ENCODE results near the gene BMERB1.
A peak's percentile ranks its signal among the peaks of the same experiment; 100 is the strongest.
"Not testable (repeated sequence)": the region's sequence is repeated elsewhere in the genome, so short reads cannot be mapped to it uniquely, and the experiment has no call there.

The BMERB1 gene

DNA sequence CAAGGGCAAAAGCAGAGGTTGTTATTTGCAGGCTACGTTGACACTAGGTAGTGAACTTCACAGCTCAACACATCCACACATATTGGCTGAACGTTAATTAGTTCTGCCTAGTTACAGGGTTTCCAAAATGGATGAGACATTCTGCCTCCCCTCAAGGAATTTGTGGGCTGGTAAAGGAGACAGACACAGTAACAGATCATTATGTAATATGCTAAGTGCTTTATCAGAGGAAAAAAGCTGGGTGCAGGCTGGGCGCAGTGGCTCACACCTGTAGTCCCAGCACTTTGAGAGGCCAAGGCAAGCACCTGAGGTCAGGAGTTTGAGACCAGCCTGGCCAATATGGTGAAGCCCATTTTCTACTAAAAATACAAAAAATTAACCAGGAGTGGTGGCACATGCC, 26.2 kb downstream of the BMERB1 start:
- no peak for DNase-seq (ENCODE audit: low read depth in 1 of 2, low spot score in 1 of 2)

DNA sequence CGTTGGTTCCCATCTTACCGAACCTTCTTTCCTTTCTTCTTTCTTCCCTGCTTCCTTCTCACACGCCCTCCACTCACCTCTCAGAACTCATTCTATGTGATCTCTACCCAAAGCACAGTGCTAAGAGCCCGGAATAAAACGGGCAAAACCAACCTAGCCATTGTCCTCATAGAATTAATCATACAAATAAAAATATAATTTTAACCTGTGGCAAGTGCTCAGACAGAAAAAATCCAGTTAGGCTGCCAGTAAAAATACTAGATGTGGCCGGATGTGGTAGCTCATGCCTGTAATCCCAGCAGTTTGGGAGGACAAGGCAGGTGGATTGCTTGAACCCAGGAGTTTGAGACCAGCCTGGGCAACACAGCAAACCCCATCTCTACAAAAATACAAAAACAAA, 27.0 kb downstream of the BMERB1 start:
- no peak for DNase-seq (ENCODE audit: low read depth in 1 of 2, low spot score in 1 of 2)

DNA sequence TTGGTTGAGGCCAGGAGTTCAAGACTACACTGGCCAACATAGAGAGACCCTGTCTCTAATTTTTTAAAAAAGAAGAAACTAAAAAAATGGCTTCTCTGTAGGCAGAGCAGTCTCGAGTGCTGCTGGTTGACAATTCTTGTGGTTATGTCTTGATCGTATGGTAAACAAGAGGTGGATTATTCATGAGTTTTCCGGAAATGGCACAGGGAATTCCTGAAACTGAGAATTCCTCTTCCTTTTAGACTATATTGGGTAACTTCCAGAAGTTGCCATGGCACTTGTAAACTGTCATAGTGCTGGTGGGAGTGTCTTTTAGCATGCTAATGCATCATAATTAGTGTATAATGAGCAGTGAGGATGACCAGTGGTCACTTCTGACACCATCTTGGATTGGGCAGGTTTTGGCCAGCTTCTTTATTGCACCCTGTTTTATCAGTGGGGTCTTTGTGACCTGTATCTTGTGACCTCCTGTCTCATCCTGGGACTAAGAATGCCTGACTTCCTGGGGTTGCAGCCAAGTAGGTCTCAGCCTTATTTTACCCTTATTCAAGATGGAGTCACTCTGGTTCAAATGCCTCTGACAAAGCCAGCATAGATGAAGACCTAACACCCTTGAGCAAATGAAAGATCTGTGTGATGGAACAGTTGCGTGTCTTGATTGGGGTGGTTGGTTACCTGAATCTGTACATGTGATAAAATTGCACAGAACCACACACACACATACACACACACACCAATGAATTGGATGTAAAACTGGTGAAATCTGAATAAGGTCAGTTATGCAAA, 30.2 kb downstream of the BMERB1 start:
- no peak for DNase-seq (ENCODE audit: low read depth in 1 of 2, low spot score in 1 of 2)

DNA sequence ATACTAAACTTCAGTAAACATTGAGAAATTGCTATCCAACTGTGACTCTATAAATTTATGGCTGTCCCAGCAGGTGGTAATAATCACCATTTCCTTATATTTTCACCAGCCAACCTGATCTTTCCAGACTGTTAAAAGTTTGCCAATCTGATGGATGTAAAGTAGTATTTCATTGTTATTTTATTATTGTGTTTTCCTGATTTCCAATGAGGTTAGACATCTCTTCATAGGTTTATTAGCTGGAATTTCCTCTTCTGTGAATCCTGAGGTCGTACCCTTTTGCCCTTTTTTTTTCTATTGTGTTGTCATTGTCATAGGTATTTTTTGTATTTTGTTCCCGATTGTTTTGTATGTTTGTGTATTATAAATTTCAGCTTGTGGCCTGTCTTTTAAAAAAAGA, 31.7 kb downstream of the BMERB1 start:
- DNase-seq (ENCODE audit: low read depth in 1 of 2, low spot score in 1 of 2), result no peak

DNA sequence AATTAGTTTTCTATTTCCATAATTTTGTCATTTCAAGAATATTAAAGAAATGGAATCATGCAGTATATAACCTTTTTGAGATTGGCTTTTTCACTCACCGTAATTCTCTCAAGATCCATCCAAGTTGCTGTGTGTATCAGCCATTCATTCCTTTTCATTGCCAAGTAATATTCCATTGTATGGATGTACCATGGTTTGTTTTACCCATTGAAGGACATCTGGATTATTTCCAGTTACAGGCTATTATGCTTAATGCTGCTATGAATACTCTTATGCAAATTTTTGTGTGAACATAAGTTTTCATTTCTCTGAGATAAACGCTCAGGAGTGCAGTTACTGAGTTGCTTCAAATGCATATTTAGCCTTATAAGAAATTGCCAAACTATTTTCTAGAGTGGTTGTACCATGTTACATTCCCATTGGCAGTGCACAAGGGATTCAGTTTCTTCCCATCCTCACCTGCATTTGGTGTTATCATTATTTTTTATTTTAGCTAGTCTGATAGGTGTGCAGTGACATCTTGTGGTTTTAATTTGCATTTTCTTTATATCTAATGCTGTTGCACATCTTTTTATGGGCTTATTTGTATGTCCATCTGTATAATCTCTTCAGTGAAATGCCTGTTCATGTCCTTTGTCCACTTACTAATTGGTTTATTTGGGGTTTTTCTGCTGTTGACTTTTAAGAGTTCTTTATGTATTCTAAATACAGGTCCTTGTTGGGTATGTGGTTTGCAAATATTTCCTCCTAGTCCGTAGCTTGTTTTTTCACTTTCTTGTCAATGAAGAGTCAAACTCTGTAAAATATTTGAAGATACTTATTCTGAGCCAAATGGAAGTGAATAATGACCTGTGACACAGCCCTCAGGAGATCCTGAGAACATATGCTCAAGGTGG, 32.7 kb downstream of the BMERB1 start:
- no peak for DNase-seq (ENCODE audit: low read depth in 1 of 2, low spot score in 1 of 2)

DNA sequence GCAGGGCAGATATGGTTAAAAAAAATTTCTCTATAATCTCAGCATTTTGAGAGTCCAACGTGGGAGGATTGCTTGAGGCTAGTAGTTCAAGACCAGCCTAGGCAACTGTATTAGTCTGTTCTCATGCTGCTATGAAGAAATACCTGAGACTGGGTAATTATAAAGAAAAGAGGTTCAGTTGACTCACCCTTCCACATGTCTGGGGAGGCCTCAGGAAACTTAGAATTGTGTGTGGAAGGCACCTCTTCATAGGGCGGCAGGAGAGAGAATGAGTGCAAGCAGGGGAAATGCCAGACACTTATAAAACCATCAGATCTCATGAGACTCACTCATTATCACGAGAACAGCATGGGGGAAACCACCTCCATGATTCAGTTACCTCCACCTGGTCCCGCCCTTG, 42.6 kb downstream of the BMERB1 start:
- not testable (repeated sequence) for DNase-seq (ENCODE audit: low read depth in 1 of 2, low spot score in 1 of 2)

DNA sequence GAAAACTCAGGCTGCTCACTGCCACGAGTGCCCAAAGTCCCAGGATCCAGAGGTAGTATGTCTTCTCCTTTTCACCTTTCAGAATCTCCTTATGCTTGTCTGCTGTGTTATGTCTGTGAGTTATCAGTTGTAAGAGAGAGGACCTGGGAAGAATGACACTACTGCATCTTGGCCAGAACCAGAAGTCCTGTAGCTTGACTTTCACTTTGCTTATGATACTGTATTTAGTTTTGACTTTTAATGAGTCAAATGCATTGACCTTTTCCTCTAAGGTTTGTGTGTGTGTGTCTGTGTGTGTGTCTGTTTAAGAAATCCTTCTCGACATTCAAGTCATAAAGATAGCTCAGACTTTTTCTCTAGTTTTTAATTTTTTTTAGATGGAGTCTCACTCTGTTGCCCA, 43.4 kb downstream of the BMERB1 start:
- DNase-seq (ENCODE audit: low read depth in 1 of 2, low spot score in 1 of 2), result no peak

DNA sequence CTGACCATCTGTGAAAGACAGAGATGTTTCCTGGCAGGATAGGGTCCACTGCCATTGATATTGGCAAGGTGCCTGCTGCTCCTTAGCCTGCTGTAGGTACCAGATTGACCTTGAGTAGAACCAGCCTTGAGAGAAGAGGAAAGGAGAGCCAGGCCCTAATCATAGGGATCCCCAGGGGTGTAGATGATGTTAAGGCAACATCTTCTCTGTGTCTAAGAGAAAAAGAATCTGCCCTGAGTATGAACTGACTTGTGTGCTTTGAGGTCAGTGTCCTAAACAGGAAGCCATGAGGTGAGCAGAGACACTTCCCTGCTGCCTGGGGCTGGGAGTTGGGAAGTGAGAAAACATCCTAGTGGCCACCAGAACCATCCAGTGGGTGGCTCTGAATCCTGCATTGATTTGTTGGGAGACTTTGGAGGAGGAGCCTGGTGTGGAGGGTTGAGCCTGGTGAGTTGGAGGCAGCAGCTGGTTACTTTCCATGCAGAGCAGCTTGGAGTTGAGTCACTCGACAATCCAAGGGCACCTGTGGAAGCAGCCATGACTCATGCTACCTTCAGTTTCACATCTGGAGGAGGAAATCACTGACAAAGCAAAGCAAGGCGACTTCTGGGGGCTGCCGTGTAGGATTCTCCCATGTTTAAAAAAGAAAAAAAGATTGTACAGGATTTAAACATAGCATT, 47.8 kb downstream of the BMERB1 start:
- peak in 1 of 2 donors; percentile 61 for DNase-seq (ENCODE audit: low read depth in 1 of 2, low spot score in 1 of 2)

DNA sequence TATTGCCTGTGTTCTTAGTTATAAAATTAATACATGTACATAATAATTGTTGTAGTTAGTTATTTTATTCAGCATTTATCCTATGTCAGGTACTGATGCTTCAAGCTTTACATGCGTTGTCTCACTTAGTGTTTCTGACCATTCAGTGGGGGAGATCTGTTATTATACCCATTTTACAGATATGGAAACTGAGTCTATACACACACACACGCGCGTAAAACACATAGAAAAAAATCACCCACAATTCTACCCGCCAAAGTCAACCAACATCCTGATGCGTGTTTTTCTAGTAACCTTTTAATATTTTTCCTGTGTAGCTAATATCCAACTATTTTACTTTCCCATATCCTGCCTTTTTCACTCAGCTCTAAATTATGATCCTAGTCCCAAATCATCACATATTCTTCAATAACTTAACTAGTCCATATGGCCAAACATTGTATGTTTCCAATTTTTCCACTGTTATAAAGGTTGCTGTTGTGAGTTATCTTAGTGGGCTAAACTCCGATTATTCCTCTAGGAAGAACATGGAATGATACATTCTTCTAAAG, 48.4 kb downstream of the BMERB1 start:
- no peak for DNase-seq (ENCODE audit: low read depth in 1 of 2, low spot score in 1 of 2)

DNA sequence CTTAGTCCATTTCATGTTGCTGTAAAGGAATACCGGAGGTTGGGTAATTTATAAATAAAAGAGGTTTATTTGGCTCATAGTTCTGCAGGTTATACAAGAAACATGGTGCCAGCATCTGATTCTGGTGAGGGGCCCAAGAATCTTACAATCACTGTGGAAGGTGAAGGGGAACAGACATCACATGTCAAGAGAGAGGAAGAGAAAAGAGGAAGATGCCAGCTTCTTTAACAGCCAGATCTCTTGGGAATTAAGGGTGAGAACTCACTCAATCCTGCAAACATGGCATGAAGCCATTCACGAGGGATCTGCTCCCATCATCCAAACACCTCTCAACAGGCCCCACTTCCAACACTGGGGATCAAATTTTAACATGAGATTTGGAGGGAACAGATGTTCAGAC, 49.5 kb downstream of the BMERB1 start:
- DNase-seq (ENCODE audit: low read depth in 1 of 2, low spot score in 1 of 2), result no peak

DNA sequence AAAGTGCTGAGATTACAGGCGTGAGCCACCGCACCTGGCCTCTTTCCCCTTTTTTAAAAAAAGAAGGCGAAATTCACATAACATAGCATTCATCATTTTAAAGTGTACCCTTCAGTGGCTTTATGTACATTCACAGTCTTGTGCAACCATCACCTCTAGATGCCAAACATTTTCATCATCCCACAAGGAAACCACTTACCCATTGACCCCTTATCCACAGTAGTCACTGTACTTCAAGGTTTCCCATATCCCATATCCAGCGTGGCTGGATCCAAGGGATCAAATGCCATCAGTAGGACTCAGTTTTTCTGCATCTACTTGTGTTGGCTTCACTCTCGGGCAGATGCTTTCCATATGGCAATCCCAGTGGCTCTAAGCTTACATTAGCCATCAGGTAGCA, 50.3 kb downstream of the BMERB1 start:
- DNase-seq (ENCODE audit: low read depth in 1 of 2, low spot score in 1 of 2), result no peak

DNA sequence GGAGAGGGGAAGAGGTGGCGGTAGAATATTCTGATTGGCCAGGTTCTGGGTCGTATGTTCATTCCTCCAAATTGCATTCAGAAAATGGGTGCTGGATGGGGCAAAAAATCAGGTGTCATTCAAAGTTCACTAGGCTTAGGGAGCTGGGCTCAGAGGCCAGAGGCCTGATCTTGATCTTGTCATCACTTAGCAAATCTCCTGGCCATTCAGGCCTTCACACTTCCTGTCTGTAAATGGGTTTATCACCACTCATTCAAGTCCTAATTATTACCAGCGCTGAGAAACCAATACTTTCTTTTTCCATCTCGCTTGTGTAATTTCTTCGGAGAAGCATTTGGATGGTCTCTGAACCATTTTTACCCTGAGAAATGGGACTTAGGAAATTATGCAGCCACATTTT, 50.8 kb downstream of the BMERB1 start:
- no peak for DNase-seq (ENCODE audit: low read depth in 1 of 2, low spot score in 1 of 2)

DNA sequence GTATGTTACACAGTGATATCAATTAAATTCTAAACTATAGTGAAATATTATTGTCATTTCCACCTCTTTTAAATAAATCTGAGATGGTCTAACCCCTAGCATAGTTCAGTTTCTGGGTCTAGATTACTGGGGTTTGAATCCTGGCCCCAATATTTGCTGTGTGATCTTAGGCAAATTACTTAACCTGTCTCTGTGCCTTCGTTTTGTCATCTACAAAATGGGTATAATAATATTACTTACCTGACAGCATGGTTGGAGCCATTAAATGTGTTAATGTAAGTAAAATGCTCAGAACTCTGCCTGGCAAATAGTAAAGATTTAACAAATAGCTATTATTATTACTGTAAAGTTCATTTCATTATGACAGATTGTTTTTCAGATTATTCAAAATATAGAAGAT, 52.3 kb downstream of the BMERB1 start:
- DNase-seq (ENCODE audit: low read depth in 1 of 2, low spot score in 1 of 2), result no peak

DNA sequence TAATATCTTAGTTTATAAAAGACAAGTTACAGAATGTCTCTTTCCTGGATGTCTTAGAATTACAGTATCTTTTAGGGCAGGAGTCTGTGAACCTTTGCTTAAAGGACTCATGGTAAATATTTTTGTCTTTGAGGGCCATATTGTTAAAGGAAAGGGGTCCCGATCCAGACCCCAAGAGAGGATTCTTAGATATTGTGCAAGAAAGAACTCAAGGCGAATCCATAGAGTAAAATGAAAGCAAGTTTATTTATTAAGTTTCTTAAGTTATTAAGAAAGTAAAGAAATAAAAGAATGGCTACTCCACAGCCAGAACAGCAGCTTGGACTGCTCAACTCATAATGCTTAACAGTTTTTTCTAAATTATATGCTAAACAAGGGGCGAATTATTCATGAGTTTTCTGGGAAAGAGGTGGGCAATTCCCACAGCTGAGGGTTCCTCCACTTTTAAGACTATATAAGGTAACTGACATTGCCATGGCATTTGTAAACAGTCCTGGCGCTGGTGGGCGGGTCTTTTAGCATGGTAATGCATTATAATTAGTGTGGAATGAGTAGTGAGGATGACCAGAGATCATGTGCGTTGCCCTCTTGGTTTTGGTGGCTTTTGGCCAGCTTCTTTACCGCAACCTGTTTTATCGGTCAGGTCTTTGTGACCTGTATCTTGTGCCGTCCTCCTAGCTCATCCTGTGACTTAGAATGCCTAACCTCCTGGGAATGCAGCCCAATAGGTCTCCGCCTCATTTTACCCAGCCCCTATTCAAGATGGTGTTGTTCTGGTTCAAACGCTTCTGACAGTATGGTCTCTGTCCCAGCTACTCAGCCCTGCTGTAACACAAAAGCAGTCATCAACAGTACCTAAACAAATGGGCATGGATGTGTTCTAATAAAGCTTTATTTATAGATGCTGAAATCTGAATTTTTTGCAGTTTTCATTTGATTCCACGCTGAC, 53.2 kb downstream of the BMERB1 start:
- DNase-seq (ENCODE audit: low read depth in 1 of 2, low spot score in 1 of 2), result no peak

DNA sequence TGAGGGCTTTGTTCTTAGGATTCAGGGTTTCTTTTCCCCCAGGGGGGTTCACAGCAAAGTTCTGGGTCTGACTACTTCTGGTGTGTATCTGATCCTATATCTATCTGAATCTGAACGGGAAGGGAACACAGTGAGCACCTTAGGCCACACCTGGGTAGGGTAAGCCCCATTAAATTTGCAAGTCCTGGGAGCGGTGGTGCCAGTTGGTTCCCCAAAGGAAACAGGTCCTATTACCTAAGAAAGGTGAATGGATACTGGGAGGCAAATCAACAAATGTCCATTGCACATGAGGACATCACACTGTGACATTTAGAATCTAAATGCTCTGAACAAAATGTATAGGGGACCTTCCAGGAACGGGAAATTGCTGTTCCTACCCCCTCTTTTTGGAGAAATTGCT, 54.6 kb downstream of the BMERB1 start:
- no peak for DNase-seq (ENCODE audit: low read depth in 1 of 2, low spot score in 1 of 2)

DNA sequence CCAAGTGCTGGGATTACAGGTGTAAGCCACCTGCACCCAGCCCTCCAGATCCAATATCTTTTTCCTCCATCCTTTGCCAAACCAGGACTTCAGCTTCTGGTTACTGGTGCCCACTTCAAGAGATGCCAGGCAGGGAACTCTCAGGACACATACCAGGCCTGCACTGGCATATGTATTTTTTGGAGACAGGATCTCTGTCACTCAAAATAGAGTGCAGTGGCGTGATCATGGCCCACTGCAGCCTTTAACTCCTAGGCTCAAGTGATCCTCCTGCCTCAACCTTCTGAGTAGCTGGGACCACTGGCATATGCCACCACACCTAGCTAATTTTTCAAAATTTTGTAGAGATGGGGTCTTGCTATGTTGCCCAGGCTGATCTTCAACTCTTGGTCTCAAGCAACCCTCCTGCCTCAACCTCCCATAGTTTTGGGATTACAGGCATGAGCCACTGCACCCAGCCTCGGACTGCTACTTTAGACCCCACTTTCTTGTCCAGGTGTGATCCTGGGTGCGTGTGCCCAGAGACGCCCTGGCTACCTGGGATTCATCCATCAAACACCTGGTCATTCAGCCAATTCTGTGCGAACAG, 55.8 kb downstream of the BMERB1 start:
- no peak for DNase-seq (ENCODE audit: low read depth in 1 of 2, low spot score in 1 of 2)

DNA sequence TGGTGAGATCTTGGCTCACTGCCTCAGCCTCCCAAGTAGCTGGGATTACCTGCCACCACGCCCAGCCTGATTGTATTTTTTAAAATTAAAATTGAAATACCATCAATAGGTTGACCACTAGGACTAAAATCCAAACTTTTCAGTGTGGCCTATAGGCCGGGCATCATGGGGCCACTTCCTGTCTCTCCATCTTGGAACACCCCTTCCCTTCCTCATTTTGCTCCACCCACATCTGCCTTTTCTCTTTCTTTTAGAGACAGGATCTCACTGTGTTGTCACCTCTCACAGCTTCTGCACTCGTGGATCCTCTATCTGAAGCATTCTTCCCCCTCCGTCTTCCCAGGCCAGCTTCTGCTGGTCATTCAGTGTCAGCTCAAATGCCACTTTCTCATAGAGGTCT, 57.0 kb downstream of the BMERB1 start:
- no peak for DNase-seq (ENCODE audit: low read depth in 1 of 2, low spot score in 1 of 2)

DNA sequence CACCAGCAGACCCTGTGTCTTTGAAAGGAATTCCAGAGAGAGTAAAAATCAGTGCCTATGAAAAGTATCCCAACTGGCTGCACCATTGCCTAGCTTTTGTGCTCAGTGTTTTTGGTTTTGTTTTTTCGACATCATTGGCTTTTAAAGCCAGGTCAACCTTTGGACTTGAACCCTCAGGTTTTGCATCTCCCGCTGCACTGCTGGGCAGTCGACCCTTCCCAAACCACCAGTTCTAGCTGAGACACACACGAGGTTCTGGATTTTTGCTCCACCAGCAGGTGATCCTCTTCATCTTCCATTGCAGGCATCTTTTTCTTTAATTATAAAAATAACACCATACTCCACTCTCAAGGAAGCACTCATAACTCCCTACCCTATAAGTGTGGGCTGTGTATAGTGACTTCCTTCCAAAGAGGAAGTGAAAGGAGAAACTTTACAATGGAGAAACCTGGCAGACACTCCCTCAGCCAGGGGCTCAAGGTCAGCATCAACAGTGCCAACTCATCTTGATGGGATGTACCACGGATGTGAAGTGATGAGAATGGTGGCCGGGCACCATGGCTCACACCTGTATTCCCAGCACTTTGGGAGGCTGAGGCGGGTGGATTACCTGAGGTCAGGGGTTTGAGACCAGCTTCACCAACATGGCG, 57.8 kb downstream of the BMERB1 start:
- no peak for DNase-seq (ENCODE audit: low read depth in 1 of 2, low spot score in 1 of 2)

DNA sequence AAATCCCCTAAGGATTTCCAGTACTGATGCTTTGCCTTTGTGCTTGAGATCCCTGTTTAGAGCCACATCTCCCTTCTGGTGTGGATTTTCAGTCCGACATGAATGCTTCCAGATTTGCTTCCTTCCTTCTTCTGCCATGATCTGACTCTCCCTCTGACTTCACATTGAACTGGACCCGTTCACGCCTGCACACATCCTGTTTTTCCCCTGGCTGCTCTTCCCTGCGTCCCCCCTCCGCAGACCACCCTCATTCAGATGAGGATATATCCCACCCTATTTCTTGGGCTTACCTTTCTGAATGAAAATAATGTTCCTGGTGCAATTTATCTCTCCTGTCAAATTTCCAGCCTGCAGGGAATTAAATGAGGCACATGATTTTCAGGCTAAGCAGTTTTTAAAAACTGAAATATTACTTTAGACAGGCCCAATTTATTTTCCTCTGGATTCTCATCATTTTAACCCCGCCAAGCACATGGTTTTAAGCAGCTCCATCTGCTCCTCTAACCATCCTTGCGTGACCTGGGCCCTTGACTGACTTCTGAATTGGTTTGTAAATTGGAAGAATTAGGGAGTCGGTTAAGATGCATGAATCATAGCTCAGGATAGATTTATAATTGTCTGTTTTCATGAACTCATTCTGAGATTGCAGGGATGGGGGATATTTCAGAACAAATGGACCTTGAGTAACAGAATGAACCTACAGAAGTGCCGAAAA, 59.2 kb downstream of the BMERB1 start:
- no peak for DNase-seq (ENCODE audit: low read depth in 1 of 2, low spot score in 1 of 2)
